ELF-1 (cell line): ENCODE results near the gene FTSJ1.
"Not testable (repeated sequence)": the region's sequence is repeated elsewhere in the genome, so short reads cannot be mapped to it uniquely, and the experiment has no call there.

ENCODE experiments used
- DNase-seq: peaks from one replicate; pipeline ENCODE4 v3.0.0-alpha.2; 2016; ENCODE audit warnings: low read depth, low spot score

Gene FTSJ1

GRCh38 chrX:48523682-48524081, 47.7 kb downstream of the FTSJ1 start:
- no peak for DNase-seq

- not testable (repeated sequence) for DNase-seq
Measured at GRCh38 chrX:48525853-48526252, 49.9 kb downstream of the FTSJ1 start.

GRCh38 chrX:48530736-48531135, 54.7 kb downstream of the FTSJ1 start:
- DNase-seq = no peak

- no peak for DNase-seq
Measured at GRCh38 chrX:48531358-48531959, 55.5 kb downstream of the FTSJ1 start.

GRCh38 chrX:48532161-48532560, 56.2 kb downstream of the FTSJ1 start:
- no peak for DNase-seq

GRCh38 chrX:48533165-48533564, 57.2 kb downstream of the FTSJ1 start:
- no peak for DNase-seq
